ENCODE data around the gene NFAM1. TPM values are rescaled to one million over a fixed set of nuclear protein-coding genes. Genes with fewer than 3 reads are reported as not detected.

The NFAM1 gene
- total and polyA plus RNA-seq, 2 experiments from 2014 or later: 0.53 to 1.0 TPM

GRCh38 chr22:42344361-42344905 is 87.8 kb downstream of the NFAM1 start:
- WGBS (ENCODE audit: low lambda C conversion rate, missing lambda C conversion rate): 41% methylated on average over 25 of the region's 31 CpGs
- H3K9me3 ChIP-seq (ENCODE audit: low read depth): no peaks in the 10 kb centered on the region
- no peak overlapping the region for H2AFZ ChIP-seq
- no peaks in the 10 kb centered on the region for H3K79me2 ChIP-seq
- no peaks in the 10 kb centered on the region for H3K27me3 ChIP-seq
- DNase-seq (ENCODE audit: low spot score): peak; percentile 45
- H3K36me3 ChIP-seq (replicated peaks; ENCODE audit: insufficient read depth, low read depth): no peaks in the 10 kb centered on the region
- no peak overlapping the region for H3K4me3 ChIP-seq
- H3K9me2 ChIP-seq (replicated peaks; ENCODE audit: insufficient read depth): no peaks in the 10 kb centered on the region
- H3K4me1 ChIP-seq (ENCODE audit: insufficient read depth): peaks cover 22% of the 10 kb centered on the region
- no peaks in the 10 kb centered on the region for H4K20me1 ChIP-seq (ENCODE audit: insufficient read depth, poor library complexity, severe bottlenecking)
- H3K4me2 ChIP-seq: peak overlapping the region; percentile 72
- TF ChIP-seq CTCF (IDR thresholded peaks at IDR 0.05; ENCODE audit: poor library complexity): no peak
- H3K27ac ChIP-seq: peak overlapping the region; percentile 46

- Histone ChIP-seq H3K79me2 (no peaks in the 10 kb centered on the region), H2AFZ (no peak overlapping the region), H3K9me3 (ENCODE audit: low read depth) (no peaks in the 10 kb centered on the region), H3K27me3 (no peaks in the 10 kb centered on the region), H3K36me3 (replicated peaks; ENCODE audit: insufficient read depth, low read depth) (no peaks in the 10 kb centered on the region), H3K4me3 (no peak overlapping the region), H3K4me1 (ENCODE audit: insufficient read depth) (peaks cover 22% of the 10 kb centered on the region), H4K20me1 (ENCODE audit: insufficient read depth, poor library complexity, severe bottlenecking) (no peaks in the 10 kb centered on the region), H3K9me2 (replicated peaks; ENCODE audit: insufficient read depth) (no peaks in the 10 kb centered on the region), H3K4me2 (peak overlapping the region; percentile 82), H3K27ac (peak overlapping the region; percentile 46)
- no peak for TF ChIP-seq CTCF (IDR thresholded peaks at IDR 0.05; ENCODE audit: poor library complexity)
- no peak for TF ChIP-seq EZH2 (IDR thresholded peaks at IDR 0.05; ENCODE audit: borderline replicate concordance)
- TF ChIP-seq EZH2phosphoT487 (IDR thresholded peaks at IDR 0.05; ENCODE audit: low read depth, severe bottlenecking, unreplicated experiment): no peak
- peak; percentile 73 for DNase-seq (ENCODE audit: low spot score)
- WGBS (ENCODE audit: low lambda C conversion rate, missing lambda C conversion rate): 4% methylated on average over 5 of the region's 97 CpGs
These were observed 88.6 kb downstream of the NFAM1 start for GRCh38 chr22:42343531-42344081.

GRCh38 chr22:42343121-42343454 is 89.1 kb downstream of the NFAM1 start:
- 24% methylated on average over 21 of the region's 22 CpGs for WGBS (ENCODE audit: low lambda C conversion rate, missing lambda C conversion rate)
- peak overlapping the region; percentile 39 for H3K4me3 ChIP-seq
- no peaks in the 10 kb centered on the region for H3K36me3 ChIP-seq (replicated peaks; ENCODE audit: insufficient read depth, low read depth)
- H3K27me3 ChIP-seq: no peaks in the 10 kb centered on the region
- H2AFZ ChIP-seq: no peak overlapping the region
- peak overlapping the region; percentile 82 for H3K4me2 ChIP-seq
- H3K4me1 ChIP-seq (ENCODE audit: insufficient read depth): peaks cover 20% of the 10 kb centered on the region
- H3K79me2 ChIP-seq: no peaks in the 10 kb centered on the region
- H3K9me3 ChIP-seq (ENCODE audit: low read depth): no peaks in the 10 kb centered on the region
- no peaks in the 10 kb centered on the region for H4K20me1 ChIP-seq (ENCODE audit: insufficient read depth, poor library complexity, severe bottlenecking)
- TF ChIP-seq CTCF (IDR thresholded peaks at IDR 0.05; ENCODE audit: poor library complexity) (no peak), EZH2phosphoT487 (IDR thresholded peaks at IDR 0.05; ENCODE audit: low read depth, severe bottlenecking, unreplicated experiment) (no peak), EZH2 (IDR thresholded peaks at IDR 0.05; ENCODE audit: borderline replicate concordance) (no peak)
- no peaks in the 10 kb centered on the region for H3K9me2 ChIP-seq (replicated peaks; ENCODE audit: insufficient read depth)
- peak; percentile 42 for DNase-seq (ENCODE audit: low spot score)
- H3K27ac ChIP-seq: no peak overlapping the region
